PFSK-1 (cell line): ENCODE data around the gene TH.

Experiments used
- FOXP2 ChIP-seq: optimal IDR thresholded peaks from 2 replicates; pipeline ENCODE3; 2011; ENCODE audit warnings: borderline replicate concordance, control low read depth, inconsistent platforms; ENCODE audit not compliant: insufficient read depth; ENCODE audit errors: extremely low read length, extremely low read depth
- POLR2AphosphoS5 ChIP-seq: IDR thresholded peaks from 2 replicates; pipeline ENCODE4 v1.6.1; 2012; ENCODE audit warnings: low read depth, mild to moderate bottlenecking, control low read depth, low read length, moderate library complexity
- SIN3A ChIP-seq: IDR thresholded peaks from 2 replicates; pipeline ENCODE4 v1.6.1; 2012; ENCODE audit warnings: mild to moderate bottlenecking, low read length, moderate library complexity, borderline replicate concordance; ENCODE audit not compliant: insufficient read depth
- TAF1 ChIP-seq: IDR thresholded peaks from 2 replicates; pipeline ENCODE4 v1.6.1; 2012; ENCODE audit warnings: low read length, control low read depth, borderline replicate concordance; ENCODE audit not compliant: insufficient read depth
- TF ChIP-seq, protein P1 (sequence below), 2 experiments: IDR thresholded peaks; 2 replicates each; pipeline versions ENCODE4 v1.6.1 to v1.8.0; 2011 to 2012; ENCODE audit warnings: low read depth in 2 of 2, low read length in 2 of 2, control low read depth in 1 of 2, inconsistent platforms in 1 of 2, mild to moderate bottlenecking in 1 of 2, moderate library complexity in 1 of 2; ENCODE audit not compliant: insufficient read depth in 1 of 2

The TH gene

DNA sequence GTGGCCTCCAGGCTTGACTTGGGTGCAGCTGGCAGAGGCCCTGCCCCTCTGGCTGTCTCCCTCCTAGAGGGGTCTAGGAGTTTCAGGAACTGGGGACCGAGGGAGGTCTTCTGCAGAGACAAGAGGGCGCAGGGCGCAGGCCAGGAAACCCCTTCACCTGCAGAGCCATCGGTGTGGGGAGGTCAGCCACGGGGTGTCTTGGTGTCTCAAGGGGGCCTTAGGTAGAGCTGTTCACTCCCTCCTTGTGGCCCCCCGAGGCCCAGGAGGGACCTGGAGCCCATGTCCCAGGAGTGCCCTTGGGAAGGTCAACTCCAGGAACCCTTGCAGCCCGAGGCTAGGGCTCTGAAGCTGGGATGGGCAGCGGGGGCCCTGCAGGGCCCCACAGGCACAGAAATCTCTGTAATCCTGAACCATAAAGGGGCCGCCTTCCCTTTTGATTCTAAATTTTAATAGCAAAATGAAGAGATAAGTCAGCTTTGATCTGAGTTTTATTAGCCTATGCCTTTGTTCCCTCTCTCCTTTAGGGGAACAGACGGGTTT, 31.4 kb upstream of the TH start:
- TF ChIP-seq POLR2AphosphoS5 = no peak
- no peak for TF ChIP-seq SIN3A
- TF ChIP-seq FOXP2 = no peak
- TF ChIP-seq, protein P1, sequence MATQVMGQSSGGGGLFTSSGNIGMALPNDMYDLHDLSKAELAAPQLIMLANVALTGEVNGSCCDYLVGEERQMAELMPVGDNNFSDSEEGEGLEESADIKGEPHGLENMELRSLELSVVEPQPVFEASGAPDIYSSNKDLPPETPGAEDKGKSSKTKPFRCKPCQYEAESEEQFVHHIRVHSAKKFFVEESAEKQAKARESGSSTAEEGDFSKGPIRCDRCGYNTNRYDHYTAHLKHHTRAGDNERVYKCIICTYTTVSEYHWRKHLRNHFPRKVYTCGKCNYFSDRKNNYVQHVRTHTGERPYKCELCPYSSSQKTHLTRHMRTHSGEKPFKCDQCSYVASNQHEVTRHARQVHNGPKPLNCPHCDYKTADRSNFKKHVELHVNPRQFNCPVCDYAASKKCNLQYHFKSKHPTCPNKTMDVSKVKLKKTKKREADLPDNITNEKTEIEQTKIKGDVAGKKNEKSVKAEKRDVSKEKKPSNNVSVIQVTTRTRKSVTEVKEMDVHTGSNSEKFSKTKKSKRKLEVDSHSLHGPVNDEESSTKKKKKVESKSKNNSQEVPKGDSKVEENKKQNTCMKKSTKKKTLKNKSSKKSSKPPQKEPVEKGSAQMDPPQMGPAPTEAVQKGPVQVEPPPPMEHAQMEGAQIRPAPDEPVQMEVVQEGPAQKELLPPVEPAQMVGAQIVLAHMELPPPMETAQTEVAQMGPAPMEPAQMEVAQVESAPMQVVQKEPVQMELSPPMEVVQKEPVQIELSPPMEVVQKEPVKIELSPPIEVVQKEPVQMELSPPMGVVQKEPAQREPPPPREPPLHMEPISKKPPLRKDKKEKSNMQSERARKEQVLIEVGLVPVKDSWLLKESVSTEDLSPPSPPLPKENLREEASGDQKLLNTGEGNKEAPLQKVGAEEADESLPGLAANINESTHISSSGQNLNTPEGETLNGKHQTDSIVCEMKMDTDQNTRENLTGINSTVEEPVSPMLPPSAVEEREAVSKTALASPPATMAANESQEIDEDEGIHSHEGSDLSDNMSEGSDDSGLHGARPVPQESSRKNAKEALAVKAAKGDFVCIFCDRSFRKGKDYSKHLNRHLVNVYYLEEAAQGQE (IDR thresholded peaks at IDR 0.05; ENCODE audit: insufficient read depth in 1 of 2, low read depth in 2 of 2, low read length in 2 of 2) = no peak
- TF ChIP-seq TAF1 = no peak

DNA sequence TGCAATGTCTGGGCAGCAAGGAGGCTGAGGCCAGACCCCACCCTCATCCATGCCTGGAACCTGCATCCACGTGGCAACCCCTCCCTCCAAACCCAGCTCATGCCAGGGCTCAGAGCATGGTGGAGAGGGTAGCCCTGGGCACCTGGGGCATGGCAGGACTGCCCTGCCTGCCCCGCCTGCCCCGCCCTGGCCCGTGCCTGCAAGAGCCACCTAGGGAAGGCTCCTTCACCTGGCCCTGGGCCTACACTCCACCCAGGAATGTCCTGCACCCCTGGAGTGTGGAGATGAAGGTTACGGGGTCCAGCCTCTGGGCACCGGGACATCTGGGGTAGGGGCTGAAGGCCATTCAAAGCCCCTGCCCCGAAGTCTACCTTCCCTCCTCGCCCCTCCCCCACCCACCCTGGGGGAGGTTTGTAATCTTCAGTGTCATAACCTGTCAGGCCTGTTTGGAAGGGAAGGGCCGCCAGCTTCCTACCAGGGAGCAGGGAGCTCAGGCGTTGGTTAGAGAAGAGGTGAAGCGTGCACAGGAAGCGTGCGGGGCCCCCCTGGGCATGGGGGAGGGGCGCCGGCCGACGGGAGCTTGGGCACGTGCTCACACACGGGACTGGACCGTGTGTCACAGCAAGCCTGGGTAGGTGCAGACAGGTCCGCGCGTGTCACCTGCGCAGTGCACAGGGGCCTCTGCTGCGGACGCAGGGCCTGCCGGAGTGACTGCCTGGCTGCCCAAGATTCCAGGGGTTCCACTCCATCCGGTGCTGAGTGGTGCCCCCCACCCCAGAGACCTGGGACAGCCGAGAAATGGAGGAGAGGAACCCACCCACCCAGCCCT, 30.7 kb upstream of the TH start:
- TF ChIP-seq TAF1 (no peak), SIN3A (no peak), POLR2AphosphoS5 (no peak), FOXP2 (no peak)
- TF ChIP-seq, protein P1 (IDR thresholded peaks at IDR 0.05; ENCODE audit: insufficient read depth in 1 of 2, low read depth in 2 of 2, low read length in 2 of 2) = no peak

DNA sequence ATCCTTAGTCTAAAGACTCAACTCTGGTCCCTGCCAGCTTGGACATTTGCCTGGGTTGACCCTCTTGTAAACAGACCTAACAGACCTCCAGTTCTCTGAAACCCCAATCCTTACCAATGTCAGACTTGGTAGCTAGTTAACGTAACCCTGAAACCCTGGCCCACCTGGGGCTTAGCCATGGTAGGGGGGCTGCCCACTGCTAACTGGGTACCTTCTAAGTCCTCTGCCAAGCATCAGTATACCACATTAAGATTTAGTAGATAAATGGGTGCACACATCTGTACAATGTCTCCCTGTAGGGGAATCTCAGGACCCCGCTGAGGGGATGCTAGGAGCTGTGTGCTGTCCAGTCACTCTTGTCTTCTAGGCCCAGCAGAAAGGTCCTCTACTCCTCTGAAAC, 29.9 kb upstream of the TH start:
- TF ChIP-seq, protein P1 (IDR thresholded peaks at IDR 0.05; ENCODE audit: insufficient read depth in 1 of 2, low read depth in 2 of 2, low read length in 2 of 2) = no peak
- no peak for TF ChIP-seq TAF1
- TF ChIP-seq SIN3A = no peak
- no peak for TF ChIP-seq POLR2AphosphoS5
- TF ChIP-seq FOXP2 = no peak

DNA sequence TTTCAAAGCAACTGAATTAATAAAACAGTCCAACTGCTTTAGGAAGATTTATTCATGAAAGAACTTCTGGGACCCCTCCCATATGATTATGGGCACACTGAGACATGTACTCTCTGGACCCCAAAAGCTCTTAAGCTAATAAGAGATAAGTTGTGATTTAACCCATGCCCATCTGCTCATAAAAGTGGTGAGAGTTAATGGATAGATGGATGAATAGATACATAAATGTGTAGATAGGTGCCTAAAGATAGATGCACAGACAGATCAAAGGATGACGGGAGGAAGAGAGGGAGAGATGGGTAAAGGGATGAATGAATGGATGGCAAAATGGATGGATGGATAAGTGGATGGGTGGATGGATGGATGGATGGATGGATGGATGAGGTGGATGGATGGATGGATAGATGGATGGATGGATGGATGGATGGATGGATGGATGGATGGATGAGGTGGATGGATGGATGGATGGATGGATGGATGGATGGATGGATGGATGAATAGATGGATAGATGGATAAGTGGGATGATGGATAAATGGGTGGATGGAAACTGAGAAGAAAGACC, 29.4 kb upstream of the TH start:
- TF ChIP-seq, protein P1 (IDR thresholded peaks at IDR 0.05; ENCODE audit: insufficient read depth in 1 of 2, low read depth in 2 of 2, low read length in 2 of 2) = no peak
- TF ChIP-seq POLR2AphosphoS5 = no peak
- TF ChIP-seq FOXP2 = no peak
- TF ChIP-seq SIN3A = no peak
- TF ChIP-seq TAF1 = no peak
